ENCODE data around the gene CELF5.

DNA sequence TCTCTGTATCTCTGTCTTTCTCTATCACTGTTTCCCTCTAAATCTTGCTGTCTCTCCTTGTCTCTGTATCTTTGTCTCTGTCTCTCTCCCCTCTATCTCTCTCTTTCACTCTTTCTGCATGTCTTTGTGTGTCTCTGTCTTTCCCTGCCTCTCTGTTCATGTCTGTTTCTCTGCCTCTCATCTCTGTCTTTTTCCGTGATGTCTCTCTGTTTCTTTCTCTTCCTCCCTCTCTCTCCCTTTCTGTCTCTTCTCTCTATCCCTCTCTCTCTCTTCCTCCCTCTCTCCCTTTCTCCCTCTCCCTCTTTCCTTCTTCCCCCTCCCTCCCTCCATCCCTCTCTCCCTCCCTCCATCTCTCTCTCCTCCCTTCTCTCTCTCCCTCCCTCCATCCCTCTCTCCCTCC lies 85.3 kb downstream of the CELF5 start:
- TF ChIP-seq, protein P1, sequence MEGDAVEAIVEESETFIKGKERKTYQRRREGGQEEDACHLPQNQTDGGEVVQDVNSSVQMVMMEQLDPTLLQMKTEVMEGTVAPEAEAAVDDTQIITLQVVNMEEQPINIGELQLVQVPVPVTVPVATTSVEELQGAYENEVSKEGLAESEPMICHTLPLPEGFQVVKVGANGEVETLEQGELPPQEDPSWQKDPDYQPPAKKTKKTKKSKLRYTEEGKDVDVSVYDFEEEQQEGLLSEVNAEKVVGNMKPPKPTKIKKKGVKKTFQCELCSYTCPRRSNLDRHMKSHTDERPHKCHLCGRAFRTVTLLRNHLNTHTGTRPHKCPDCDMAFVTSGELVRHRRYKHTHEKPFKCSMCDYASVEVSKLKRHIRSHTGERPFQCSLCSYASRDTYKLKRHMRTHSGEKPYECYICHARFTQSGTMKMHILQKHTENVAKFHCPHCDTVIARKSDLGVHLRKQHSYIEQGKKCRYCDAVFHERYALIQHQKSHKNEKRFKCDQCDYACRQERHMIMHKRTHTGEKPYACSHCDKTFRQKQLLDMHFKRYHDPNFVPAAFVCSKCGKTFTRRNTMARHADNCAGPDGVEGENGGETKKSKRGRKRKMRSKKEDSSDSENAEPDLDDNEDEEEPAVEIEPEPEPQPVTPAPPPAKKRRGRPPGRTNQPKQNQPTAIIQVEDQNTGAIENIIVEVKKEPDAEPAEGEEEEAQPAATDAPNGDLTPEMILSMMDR (conservative IDR thresholded peaks at IDR 0.05; ENCODE audit: low read length) = no peak
- TF ChIP-seq EZH2phosphoT487 (IDR thresholded peaks at IDR 0.05; ENCODE audit: borderline replicate concordance, low read depth, low read length) = no peak

Measured in OCI-LY7 (cell line).